Inflammatory macrophage (primary cell): ENCODE measurements around the gene HADH.
"Not testable (repeated sequence)": the region's sequence is repeated elsewhere in the genome, so short reads cannot be mapped to it uniquely, and the experiment has no call there.

ENCODE experiments used
- DNase-seq, 2 donors: peaks; one replicate each; pipeline ENCODE4 v3.0.0-alpha.2; 2020 to 2022

The HADH gene

DNA sequence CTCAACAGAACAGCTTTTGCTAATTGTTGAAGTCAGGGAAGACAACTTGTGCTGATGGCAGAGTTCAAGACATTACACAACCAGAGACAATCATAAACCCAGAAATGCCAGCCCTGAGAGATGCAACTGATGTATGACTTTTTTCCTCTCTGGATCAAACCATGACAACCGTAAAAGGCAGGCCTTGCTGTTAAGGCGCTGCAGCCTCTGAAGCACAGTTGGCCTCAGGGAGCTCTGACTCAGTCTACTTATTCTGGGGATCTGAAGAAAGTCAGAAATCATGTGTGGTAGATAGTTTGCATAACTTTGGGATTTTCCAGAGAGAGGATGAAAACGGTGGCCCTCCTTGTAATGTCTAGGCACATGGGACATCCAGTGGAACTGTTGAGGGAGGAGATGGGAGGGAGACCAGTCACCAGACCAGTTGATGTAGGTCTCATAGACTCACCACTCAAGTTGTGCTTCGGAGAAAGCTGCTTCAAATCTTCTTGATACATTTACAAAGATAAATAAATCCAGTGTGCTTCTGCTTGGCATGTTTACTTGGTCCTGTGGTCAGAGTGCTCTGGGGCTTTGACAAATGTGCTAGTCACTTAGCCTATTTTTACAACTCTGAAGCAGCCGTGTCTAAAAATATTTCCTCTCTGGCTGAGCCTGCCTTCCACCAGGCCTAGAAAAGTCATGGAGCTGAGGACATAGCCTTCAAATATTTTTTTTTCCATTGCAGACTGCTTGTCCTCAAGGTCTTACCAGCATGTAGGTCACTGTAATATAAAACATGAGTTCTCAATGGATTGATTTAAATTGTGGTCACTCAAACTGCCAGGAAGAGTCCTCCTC is 7.5 kb downstream of the HADH start:
- no peak for DNase-seq

GRCh38 chr4:107997794-107998193 is 8.1 kb downstream of the HADH start:
- no peak for DNase-seq

- DNase-seq: no peak
These were observed 10.3 kb downstream of the HADH start for GRCh38 chr4:107999932-108000539.

DNA sequence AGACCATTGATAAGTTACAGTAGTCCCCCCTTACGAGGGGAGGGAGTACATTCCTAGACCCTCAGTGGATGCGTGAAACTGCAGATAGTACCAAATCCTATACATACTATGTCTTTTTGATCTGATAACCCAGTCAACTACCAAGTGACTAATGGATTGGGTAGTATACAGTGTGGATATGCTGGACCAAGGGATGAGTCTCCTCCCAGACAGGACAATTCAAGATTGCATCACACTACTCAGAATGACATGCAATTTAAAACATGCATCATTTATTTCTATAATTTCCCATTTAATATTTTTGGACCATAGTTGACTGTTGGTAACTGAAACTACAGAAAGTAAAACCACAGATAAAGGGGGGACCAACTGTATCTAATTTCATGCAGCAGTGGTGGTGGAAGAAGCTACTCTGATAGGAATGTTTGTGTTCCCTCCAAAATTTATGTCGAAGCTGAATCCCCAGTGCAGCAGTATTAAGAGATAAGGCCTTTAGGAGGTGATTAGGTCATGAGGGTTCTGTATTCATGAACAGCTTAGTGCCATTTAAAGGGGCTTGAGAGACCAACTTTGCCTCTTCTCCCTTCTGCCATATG is 11.9 kb downstream of the HADH start:
- no peak for DNase-seq

- DNase-seq: no peak
These were observed 14.4 kb downstream of the HADH start for GRCh38 chr4:108003982-108004515.

GRCh38 chr4:108004646-108005045 is 15.0 kb downstream of the HADH start:
- DNase-seq: no peak

DNA sequence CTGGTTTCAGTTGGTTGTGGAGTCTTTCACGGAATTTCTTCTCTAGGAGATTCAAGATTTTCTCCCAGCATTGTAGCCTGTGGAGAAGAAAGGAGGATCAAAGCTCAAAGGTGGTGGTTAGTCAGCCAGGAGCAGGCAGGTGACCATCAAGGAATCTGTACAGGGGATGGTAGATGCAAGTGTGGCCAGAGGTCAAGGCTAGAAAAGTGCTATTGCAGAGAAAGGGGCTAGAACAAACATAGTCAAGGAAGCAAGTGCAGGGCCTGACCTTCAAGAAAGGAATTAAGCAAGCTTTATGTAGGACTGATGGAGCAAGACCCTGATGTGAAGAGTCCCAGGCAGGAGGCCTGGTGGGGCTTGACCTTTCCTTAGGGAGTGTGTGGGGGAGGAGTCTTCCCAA is 16.1 kb downstream of the HADH start:
- no peak for DNase-seq

GRCh38 chr4:108006361-108006760 is 16.7 kb downstream of the HADH start:
- DNase-seq: no peak

- DNase-seq: no peak
These were observed 18.3 kb downstream of the HADH start for GRCh38 chr4:108007984-108008383.

- DNase-seq: peak in 1 of 2 donors; percentile 15
These were observed 19.0 kb downstream of the HADH start for GRCh38 chr4:108008721-108009120.

GRCh38 chr4:108010167-108010566 is 20.5 kb downstream of the HADH start:
- DNase-seq: peak in 1 of 2 donors; percentile 19

DNA sequence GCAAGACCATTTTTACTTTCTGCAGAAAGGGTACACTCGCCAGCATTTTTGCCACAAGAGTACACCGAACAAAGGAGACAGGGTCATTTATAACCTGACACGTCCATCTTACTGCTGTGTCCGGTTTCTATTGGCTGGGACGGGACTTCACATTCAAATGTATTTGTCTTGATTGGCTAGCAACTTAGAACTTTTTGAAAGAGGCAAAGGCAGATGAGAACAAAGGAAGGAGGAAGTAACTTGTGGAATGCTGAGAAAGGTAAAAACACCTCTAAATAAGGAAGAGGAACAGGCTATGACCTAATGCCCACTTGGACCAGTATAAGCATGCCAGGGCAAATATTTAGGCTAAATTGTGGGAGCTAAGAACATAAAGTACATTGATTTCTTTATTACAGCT is 22.7 kb downstream of the HADH start:
- DNase-seq: not testable (repeated sequence)

- no peak for DNase-seq
These were observed 23.6 kb downstream of the HADH start for GRCh38 chr4:108013327-108013726.

GRCh38 chr4:108013955-108014354 is 24.3 kb downstream of the HADH start:
- no peak for DNase-seq

GRCh38 chr4:108018040-108018883 is 28.6 kb downstream of the HADH start:
- peak; percentile 71 to 77 for DNase-seq

DNA sequence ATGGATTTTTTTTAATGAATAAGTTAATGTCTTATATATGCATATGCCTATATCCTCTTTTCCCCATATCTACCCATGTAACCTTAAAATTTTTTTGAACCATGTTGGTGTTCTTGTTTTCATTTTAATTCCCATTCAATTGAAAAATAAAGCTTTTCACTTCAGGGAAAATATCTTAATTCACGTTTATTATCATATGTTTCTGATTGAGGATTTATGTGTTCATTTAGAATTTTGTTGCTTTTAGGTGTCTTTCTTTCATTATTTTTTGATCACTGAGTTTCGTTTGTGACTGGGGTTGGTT is 29.1 kb downstream of the HADH start:
- DNase-seq: no peak

GRCh38 chr4:108024085-108024877 is 34.6 kb downstream of the HADH start:
- DNase-seq: no peak

DNA sequence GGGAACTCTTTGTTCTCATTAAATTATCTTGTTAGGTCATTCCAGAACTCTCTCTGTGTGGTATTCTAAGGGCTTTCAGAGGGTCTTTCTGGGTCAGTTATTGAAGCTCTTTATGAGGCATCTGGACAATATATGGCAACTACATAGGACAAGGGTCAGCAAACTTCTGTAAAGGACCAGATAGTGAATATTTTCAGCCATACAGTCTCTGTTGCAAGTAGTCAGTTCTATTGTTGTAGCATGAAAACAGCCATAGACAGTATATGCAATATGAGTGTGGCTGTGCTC is 35.1 kb downstream of the HADH start:
- DNase-seq: no peak

- peak in 1 of 2 donors; percentile 6 for DNase-seq
These were observed 39.5 kb downstream of the HADH start for GRCh38 chr4:108029016-108029720.

- DNase-seq: no peak
These were observed 40.0 kb downstream of the HADH start for GRCh38 chr4:108029731-108030130.

DNA sequence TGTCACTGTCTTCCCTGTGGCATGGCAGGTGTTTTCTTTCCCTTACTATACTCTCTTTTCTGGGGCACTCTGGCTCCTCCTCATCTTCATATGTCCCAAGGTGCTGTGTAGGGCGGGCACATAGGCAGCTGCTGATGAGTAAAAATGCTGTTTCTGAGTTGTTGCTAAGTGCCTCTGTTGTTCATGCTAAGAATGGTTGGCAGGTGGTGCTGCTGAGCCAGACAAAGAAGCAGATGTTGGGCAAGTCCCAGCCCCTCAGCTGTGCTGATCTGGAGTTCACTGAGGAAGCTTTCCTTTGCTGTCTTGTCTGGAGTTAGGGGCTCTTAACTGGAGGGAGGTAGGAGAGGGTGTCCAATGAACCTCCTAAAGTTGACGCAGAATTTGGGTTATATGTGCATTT is 40.6 kb downstream of the HADH start:
- peak; percentile 12 to 48 for DNase-seq
